Activated naive CD4-positive, alpha-beta T cell treated with anti-CD3 and anti-CD28 coated beads for 36 hours (primary cell): ENCODE results near the gene IPO4. TPM values are rescaled to one million over a fixed set of nuclear protein-coding genes. Genes with fewer than 3 reads are reported as not detected.

ENCODE experiments used
- CTCF ChIA-PET: fragments of 350-600 bp; sonication (Branson Sonifier 250); formaldehyde crosslinking; loops from one replicate; lab custom pipeline; 2021; ENCODE audit warnings: antibody characterized with exemption; lab: Charles Lee
- DNase-seq: peaks from one replicate; pipeline ENCODE4 v3.0.0-alpha.2; 2020
- H3K27ac Mint-ChIP-seq: one replicate; pipeline ENCODE4 v1.8.0; 2021; ENCODE audit warnings: mild to moderate bottlenecking, mixed read lengths
- H3K27me3 Mint-ChIP-seq: one replicate; pipeline ENCODE4 v1.8.0; 2021; ENCODE audit warnings: low read depth, mixed read lengths
- H3K36me3 Mint-ChIP-seq: one replicate; pipeline ENCODE4 v1.8.0; 2021; ENCODE audit warnings: low read depth, mixed read lengths
- H3K4me1 Mint-ChIP-seq: one replicate; pipeline ENCODE4 v1.8.0; 2021; ENCODE audit warnings: low read depth, mixed read lengths
- H3K4me3 Mint-ChIP-seq: one replicate; pipeline ENCODE4 v1.8.0; 2021; ENCODE audit warnings: mild to moderate bottlenecking, moderate library complexity, mixed read lengths
- H3K9me3 Mint-ChIP-seq: one replicate; pipeline ENCODE4 v1.8.0; 2021; ENCODE audit warnings: mixed read lengths
- intact Hi-C: fragments of 100-400 bp; cut with micrococcal nuclease; formaldehyde crosslinking; loops from one replicate; pipeline ENCODE4 v1.15.1; 2023
- total RNA-seq, 2 experiments: library from RNA; stranded (reverse); gene quantifications; one replicate each; pipeline ENCODE4 v1.2.3, GENCODE V29; 2021

IPO4 gene
- total RNA-seq, 2 experiments from 2014 or later: 64.2 to 74.5 TPM

DNA sequence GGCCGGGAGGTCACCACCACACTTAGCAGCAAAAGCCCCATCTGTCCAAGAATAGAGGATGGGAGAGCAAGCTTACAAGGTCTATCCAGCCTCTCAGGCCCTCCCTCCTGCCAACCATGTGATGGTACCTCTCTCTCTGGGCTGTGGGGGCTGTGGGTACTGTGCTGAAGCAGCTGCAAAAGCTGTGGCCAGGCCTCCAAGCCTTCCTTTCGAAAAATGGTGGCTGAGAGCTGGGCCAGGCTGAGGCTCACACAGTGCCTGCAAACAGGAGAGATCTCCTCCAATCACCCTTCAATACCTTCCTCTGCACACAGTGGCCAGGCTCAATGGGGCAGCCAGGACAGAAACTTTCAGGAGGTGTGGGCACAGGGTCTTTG is 1.1 kb downstream of the IPO4 start:
- no peak overlapping the region for H3K27ac Mint-ChIP-seq
- CTCF ChIA-PET: interaction anchor here (1.4 to 2.8 kb wide), 5 partner anchors 26 to 123 kb away, joined by 4 to 9 read pairs (median 5); partner anchors contain the start of genes CHMP4A, IRF9, LTB4R2 and RNF31

DNA sequence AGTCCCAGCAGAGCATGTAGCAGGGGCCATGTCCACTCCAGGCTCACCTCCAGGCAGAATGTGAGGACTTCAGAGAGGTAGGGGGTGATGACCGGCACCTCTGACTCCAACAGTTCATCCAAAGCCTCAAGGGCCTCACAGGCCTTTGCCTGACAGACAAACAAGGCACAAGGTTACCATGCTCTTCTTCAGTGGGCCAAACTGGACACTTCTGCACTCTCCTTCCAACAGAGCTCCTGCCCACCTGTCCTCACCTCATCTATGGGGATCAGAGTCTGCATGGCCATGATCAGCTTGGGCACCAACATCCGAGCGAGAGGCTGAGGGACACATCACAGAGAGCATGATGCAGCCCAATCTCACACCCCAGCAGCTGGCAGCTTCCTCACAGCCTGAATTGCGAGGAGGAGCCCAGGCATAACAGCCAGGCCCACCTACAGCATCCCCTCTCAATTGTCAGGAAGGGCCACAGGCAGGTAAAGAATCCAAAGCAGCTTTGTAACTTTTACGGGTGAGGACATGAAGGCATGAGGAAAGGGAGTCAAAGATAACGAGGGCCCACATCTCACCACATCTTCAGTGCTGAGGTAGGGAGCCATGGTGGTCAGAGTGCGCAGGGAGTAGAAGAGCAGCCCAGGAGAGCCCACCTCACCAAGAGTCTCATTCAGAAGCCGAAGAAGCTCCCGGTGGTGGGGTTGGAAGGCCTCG is 1.6 kb downstream of the IPO4 start:
- H3K27ac Mint-ChIP-seq: no peak overlapping the region
- CTCF ChIA-PET: interaction anchor here (0.8 to 2.8 kb wide), 7 partner anchors 26 to 123 kb away, joined by 3 to 9 read pairs (median 5); partner anchors contain the start of genes CHMP4A, IRF9 and LTB4R2

More for the DNA sequence above, 1.1 kb downstream of the IPO4 start:
- Mint-ChIP-seq H3K4me1 (peaks cover 40% of the 10 kb centered on the region), H3K36me3 (peaks cover 19% of the 10 kb centered on the region), H3K9me3 (no peaks in the 10 kb centered on the region), H3K27me3 (no peaks in the 10 kb centered on the region), H3K4me3 (peak overlapping the region; percentile 85)
- intact Hi-C loops: no loop called here
- no peak for DNase-seq

DNA sequence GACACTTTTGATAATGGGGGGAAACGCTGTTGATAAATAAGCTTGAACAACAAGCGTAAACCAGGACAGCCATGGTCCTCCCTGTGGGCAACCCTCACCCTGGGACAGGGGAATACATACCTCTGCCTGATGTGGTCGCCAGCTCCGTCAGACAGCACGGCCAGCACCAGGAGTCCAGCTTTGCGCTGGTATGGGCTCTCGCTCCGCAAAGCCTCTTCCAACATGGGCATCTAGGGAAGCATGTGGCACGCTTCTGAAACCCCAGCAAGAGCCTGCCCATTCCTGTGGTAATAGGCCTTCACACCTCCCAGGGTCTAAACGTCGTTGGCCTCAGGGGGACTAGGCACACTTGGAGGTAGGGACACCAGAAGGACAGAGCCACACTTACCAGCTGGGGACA is 2.9 kb downstream of the IPO4 start:
- no peaks in the 10 kb centered on the region for H3K9me3 Mint-ChIP-seq
- H3K27ac Mint-ChIP-seq: no peak overlapping the region
- intact Hi-C loops: no loop called here
- CTCF ChIA-PET: interaction anchor here (0.6 to 2.8 kb wide), 9 partner anchors 25 to 123 kb away, joined by 3 to 9 read pairs (median 4); partner anchors contain the start of gene IRF9
- no peaks in the 10 kb centered on the region for H3K27me3 Mint-ChIP-seq
- no peak overlapping the region for H3K4me3 Mint-ChIP-seq
- no peak for DNase-seq
- H3K4me1 Mint-ChIP-seq: peaks cover 30% of the 10 kb centered on the region
- H3K36me3 Mint-ChIP-seq: peaks cover 19% of the 10 kb centered on the region

More for the DNA sequence above, 1.6 kb downstream of the IPO4 start:
- peaks cover 36% of the 10 kb centered on the region for H3K4me1 Mint-ChIP-seq
- no peaks in the 10 kb centered on the region for H3K9me3 Mint-ChIP-seq
- intact Hi-C loops: no loop called here
- DNase-seq: no peak
- H3K4me3 Mint-ChIP-seq: peak overlapping the region; percentile 85
- no peaks in the 10 kb centered on the region for H3K27me3 Mint-ChIP-seq
- peaks cover 18% of the 10 kb centered on the region for H3K36me3 Mint-ChIP-seq

DNA sequence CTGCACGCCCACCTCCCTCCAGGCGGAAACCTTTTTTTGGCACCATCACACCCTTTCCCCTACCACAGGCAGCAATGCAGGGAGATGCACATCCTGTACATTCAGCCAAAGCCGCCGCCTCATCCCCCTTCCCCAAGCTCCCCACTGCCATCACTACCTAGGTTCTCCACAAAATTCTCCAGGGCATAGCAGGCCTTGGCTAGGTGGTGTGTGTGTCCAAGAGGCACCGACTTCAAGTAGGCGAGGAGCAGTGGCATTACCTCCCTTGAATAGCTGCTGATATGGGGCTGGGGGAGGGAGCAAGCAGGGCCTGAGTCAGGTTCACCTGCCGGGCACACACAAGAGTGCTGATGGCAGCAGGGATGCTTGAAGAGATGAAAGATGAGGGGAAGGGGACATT is 3.6 kb downstream of the IPO4 start:
- CTCF ChIA-PET: interaction anchor here (0.6 to 2.8 kb wide), 5 partner anchors 24 to 112 kb away, joined by 3 to 9 read pairs (median 4); partner anchors contain the start of gene IRF9
- H3K4me3 Mint-ChIP-seq: no peak overlapping the region
- no peaks in the 10 kb centered on the region for H3K9me3 Mint-ChIP-seq
- peaks cover 27% of the 10 kb centered on the region for H3K4me1 Mint-ChIP-seq
- no peak overlapping the region for H3K27ac Mint-ChIP-seq
- DNase-seq: no peak
- peaks cover 16% of the 10 kb centered on the region for H3K36me3 Mint-ChIP-seq
- intact Hi-C loops: no loop called here
- H3K27me3 Mint-ChIP-seq: no peaks in the 10 kb centered on the region

DNA sequence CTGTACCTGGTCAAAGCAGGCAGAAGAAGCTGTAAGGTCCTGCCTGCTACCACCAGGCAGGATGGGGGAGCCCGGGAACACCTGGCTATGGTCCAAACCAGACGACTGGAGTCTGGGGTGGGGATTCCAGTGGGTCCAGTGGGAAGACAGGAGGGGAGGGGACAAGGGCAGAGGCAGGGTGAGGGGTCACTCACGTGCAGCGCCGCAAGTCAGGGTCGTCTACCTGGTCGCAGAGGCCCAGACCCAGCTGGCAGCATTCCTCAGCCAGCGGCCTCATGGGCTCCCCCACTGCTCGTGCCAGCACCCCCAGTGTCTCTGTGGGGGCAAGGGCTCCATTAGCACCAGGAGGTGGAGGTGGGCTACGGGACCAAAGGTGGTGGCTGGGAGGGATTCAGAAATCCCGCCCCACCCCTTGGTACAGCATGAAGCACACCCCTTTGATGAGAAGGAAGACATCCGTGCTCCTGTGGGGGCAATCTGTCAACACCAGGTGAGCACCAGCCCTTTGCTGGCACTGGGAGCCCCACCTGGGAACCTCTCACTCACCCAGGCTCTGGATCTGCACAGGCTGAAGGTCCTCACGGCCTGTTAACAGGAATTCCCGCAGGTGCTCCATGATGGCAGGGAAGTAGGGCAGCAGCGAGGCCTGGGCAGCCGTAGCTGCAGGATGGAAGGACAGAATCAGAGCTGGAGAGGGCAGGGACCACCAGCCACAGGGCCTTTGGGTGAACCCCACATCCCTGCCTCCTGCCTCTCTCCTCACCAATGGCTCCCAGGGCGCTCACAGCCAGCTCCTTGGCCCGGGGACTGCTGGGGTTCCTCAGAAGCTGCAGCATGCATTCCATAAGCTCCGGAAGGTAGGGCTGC is 4.3 kb downstream of the IPO4 start:
- Mint-ChIP-seq H3K4me3 (no peak overlapping the region), H3K27me3 (no peaks in the 10 kb centered on the region), H3K36me3 (peaks cover 19% of the 10 kb centered on the region), H3K9me3 (no peaks in the 10 kb centered on the region), H3K4me1 (peaks cover 23% of the 10 kb centered on the region), H3K27ac (no peak overlapping the region)
- CTCF ChIA-PET: interaction anchor here (1.6 to 2.8 kb wide), 2 partner anchors 23 to 39 kb away, joined by 4 to 9 read pairs; partner anchors contain the start of gene IRF9
- intact Hi-C loops: no loop called here
- no peak for DNase-seq

DNA sequence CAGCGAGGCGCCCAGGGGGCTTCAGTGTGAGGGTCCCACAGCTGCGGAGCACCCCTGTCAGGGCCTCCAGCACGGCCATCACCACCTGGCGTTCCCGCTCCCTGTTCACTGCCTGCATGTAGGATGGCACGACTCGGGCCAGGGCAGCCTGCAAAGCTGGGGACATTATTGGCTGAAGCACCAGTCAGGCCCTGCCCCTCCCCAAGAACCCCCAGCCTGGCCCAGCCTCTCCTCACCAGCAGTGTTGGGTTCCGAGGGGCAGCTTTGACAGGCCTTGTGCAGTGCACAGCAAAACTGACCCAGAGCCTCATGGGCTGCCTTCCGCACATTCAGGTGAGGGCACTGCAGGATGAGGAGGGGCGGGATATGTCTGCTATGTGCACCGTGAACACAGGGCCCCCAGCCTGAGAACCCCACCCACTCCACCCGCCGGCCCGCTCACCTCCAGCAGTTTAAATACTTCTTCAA is 5.6 kb downstream of the IPO4 start:
- Mint-ChIP-seq H3K36me3 (peaks cover 19% of the 10 kb centered on the region), H3K27me3 (no peaks in the 10 kb centered on the region), H3K4me1 (peaks cover 17% of the 10 kb centered on the region), H3K9me3 (no peaks in the 10 kb centered on the region), H3K4me3 (no peak overlapping the region), H3K27ac (no peak overlapping the region)
- CTCF ChIA-PET: interaction anchor here (0.8 to 1.3 kb wide), 2 partner anchors 22 to 125 kb away, joined by 3 to 5 read pairs; partner anchors contain the start of genes CIDEB and IRF9
- DNase-seq: no peak
- intact Hi-C loops: no loop called here

DNA sequence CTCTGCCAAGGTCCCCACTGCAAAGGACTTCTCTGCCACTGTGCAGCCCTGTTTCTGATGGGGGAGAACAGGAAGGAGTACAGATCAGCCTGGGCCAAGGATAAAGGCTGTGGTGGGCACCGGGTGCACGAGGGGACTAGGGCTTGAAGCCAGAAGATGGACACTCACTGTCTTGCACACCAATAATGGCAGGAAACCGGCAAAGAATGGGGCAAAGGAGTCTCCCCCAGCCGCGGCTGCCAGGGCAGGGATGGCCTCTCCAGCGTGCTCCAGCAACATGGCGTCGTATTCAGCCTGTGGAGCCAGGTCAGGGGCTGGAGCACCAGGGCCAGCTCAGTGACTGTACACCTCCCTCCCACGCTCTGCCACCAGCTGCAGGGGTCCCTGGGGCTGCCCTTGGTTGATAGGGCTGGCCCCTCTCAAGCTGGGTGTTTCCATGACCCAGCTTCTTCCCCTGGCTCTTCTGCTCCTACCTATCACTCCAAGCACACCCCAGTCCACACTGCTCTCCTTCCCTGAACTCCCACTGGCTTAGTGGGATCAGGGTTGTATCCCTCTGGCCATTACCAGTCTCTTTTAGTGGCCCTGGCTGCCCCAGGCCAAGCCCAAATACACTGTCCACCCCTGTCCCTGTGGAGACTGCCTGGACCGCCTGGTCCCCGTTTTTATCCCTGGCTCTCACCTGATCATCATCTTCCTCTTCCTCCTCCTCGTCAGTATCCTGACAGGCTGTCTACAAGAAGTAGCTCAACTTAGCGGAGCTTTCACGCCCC is 6.3 kb downstream of the IPO4 start:
- Mint-ChIP-seq H3K9me3 (no peaks in the 10 kb centered on the region), H3K4me3 (no peak overlapping the region), H3K27me3 (no peaks in the 10 kb centered on the region), H3K27ac (peak overlapping the region; percentile 30), H3K36me3 (peaks cover 21% of the 10 kb centered on the region), H3K4me1 (peaks cover 11% of the 10 kb centered on the region)
- DNase-seq: no peak
- intact Hi-C loops: no loop called here
- CTCF ChIA-PET: interaction anchor here (0.6 to 1.3 kb wide), 2 partner anchors 21 to 150 kb away, joined by 3 to 5 read pairs; partner anchors contain the start of gene IRF9

DNA sequence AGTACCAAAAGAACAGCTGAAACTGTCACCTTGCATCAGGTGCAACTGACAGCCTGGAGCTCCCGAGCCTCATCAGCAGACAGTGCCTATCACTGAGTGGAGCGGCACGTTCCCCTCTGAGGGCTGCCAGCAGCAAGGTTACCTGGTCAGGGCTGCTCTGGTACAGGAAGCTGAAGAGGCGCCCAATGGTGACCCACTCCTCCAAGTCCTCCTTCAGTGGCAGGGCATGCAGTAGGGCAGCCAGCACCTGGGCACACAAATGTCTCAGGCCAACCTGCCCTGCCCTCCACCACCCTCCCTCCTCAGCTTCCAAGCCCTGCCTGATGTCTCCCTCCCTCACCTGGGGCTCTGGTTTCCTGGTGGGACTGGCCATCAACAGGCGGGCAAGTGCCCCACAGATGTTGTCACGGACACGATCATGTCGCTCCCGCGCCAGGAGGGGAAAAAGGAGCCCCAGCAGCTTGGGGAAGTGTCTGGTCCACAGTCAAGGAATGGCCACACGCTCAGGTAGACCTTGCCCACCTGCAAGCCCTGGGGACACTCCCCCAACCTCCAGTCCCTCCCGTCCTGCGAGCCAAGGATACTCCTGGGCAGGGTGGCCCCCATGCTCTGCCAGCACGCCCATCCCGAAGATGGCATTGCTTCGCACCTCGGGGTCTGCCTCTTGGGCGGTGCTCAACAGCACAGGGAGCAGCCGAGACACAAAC is 7.1 kb downstream of the IPO4 start:
- Mint-ChIP-seq H3K4me3 (no peak overlapping the region), H3K4me1 (peaks cover 4% of the 10 kb centered on the region), H3K36me3 (peaks cover 23% of the 10 kb centered on the region), H3K27me3 (no peaks in the 10 kb centered on the region), H3K27ac (peak overlapping the region; percentile 30), H3K9me3 (no peaks in the 10 kb centered on the region)
- intact Hi-C loops: no loop called here
- CTCF ChIA-PET: interaction anchor here (0.6 to 0.8 kb wide), 2 partner anchors 20 to 27 kb away, joined by 3 read pairs; partner anchors contain the start of gene IRF9
- DNase-seq: no peak

DNA sequence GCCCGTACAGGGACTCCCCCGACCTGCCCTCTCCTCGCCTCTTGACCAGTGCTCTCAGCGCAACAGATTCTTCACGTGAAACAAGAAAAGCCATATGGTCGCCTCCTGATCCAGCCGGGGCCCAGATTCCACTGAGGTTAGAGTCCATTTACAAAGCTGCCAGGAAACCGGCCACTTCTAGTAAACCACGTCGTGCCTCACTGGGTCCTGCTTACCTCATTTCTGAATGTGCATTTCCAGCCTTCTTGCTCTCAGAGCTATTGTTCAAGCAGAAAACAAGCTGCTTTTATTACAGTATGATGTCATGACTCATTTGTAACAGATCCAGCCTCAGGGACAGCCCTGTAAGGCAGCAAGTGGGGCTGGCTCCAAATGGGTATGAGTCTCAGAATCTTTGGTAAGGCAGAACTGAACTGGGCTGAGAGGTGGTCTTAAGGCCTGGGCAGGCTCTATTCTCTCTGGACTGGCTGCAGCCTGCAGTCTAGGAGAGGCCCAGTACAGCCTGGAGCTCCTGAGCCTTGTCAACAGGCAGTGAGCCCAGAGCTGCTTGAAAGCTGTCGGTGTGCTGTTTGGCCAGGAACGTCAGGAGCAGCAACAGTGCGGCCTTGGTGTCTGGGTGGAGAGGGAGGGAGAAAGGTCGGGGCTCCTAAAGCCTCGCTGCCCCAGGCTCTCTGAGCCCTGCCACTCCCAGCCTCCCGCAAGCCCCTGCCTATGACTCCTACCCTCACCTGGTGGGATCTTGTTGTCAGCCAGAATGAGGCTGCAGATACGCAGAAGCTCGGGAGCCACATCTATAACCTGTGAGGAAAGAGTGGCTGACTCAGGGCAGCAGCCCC is 8.4 kb downstream of the IPO4 start:
- no peak for DNase-seq
- CTCF ChIA-PET: interaction anchor here (0.8 to 1.4 kb wide), 5 partner anchors 10 to 122 kb away, joined by 3 to 5 read pairs (median 3); partner anchors contain the start of gene IRF9
- H3K36me3 Mint-ChIP-seq: peaks cover 20% of the 10 kb centered on the region

DNA sequence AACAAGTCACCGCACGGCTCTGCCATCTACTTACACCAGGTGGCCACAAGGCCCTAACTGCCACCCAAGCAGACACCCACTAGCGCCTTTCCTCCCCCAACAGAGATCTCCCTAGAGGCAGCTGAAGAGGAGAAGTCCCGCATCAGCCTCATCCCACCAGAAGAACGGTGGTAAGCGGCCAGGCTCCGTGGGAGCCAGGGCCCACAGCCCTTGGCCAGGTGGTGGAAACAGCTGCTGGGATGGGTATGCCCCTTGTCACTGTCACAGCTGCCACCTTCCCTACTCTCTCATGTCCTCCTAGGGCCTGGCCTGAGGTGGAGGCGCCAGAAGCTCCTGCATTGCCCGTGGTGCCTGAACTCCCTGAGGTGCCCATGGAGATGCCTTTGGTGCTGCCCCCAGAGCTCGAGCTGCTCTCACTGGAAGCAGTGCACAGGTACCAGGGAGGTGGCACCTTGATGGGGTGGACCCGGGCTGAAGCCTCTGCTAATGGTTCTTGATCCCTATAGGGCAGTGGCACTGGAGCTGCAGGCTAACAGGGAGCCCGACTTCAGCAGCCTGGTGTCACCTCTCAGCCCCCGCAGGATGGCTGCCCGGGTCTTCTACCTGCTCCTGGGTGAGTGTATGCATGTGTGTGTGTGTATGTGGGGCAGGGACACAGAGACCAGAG is 9.2 kb downstream of the IPO4 start:
- Mint-ChIP-seq H3K27me3 (no peaks in the 10 kb centered on the region), H3K27ac (no peak overlapping the region), H3K9me3 (no peaks in the 10 kb centered on the region), H3K4me1 (no peaks in the 10 kb centered on the region), H3K4me3 (no peak overlapping the region), H3K36me3 (peaks cover 20% of the 10 kb centered on the region)
- CTCF ChIA-PET: interaction anchor here (0.8 to 1.4 kb wide), 4 partner anchors 11 to 123 kb away, joined by 3 to 5 read pairs (median 3); partner anchors contain the start of gene IRF9
- intact Hi-C loops: no loop called here
- DNase-seq: no peak

More for the DNA sequence above, 8.4 kb downstream of the IPO4 start:
- intact Hi-C loops: no loop called here
- Mint-ChIP-seq H3K9me3 (no peaks in the 10 kb centered on the region), H3K4me1 (no peaks in the 10 kb centered on the region), H3K4me3 (no peak overlapping the region), H3K27me3 (no peaks in the 10 kb centered on the region), H3K27ac (peak overlapping the region; percentile 22)
